ENCODE measurements around the gene NUDT16L1. TPM values are rescaled to one million over a fixed set of nuclear protein-coding genes. Genes with fewer than 3 reads are reported as not detected.

Gene NUDT16L1
- total and polyA plus RNA-seq, 2 of the 13 experiments (the other 11 are each of a cell fraction or from before 2014, with no cell fraction given) = 28.0 to 40.5 TPM

- no peak for TF ChIP-seq MXD4 (CRISPR knock-in tag; IDR thresholded peaks at IDR 0.05)
- H3K4me2 ChIP-seq (ENCODE audit: low read depth, low read length) = no peak overlapping the region
- H3K27me3 ChIP-seq (ENCODE audit: control insufficient read depth in 1 of 2, insufficient read depth in 2 of 2, low read length in 2 of 2) = no peaks in the 10 kb centered on the region
- BruUV-seq (replicated peaks) = no TSS peak
- FAIRE-seq = no peak
- no peak overlapping the region for H2AFZ ChIP-seq (ENCODE audit: low read length)
- no peak for ATAC-seq
- H3K9ac ChIP-seq (ENCODE audit: insufficient read depth, low read depth, low read length) = no peak overlapping the region
- WGBS (ENCODE audit: low lambda C conversion rate) = 96% methylated on average over 14 of the region's 26 CpGs
- in situ Hi-C loops (cut with HindIII; ENCODE audit: extremely low pct_ligation_motif_present, low pct_unique_long_range_greater_than_20kb) = no loop called here
- peaks cover 29 to 67% of the 10 kb centered on the region in 2 experiments; a peak in 4 of 5 replicates for H3K36me3 ChIP-seq (replicated peaks in 1 of 2; ENCODE audit: control insufficient read depth in 1 of 2, insufficient read depth in 2 of 2, low read length in 2 of 2)
- H3K9me3 ChIP-seq (ENCODE audit: low read length) = no peaks in the 10 kb centered on the region
- no peaks in the 10 kb centered on the region for H3K79me2 ChIP-seq (ENCODE audit: insufficient read depth, low read length)
- CTCF ChIA-PET (ENCODE audit: low intra/inter-chr PET ratio, low total read pairs) = no interaction called here
- no peak for DNase-seq (ENCODE audit: low spot score)
- no peak overlapping the region for H3K4me3 ChIP-seq (replicated peaks in 1 of 3; ENCODE audit: insufficient read depth in 1 of 3, low read depth in 2 of 3, low read length in 3 of 3)
- H4K20me1 ChIP-seq (ENCODE audit: insufficient read depth, low read length) = no peaks in the 10 kb centered on the region
- H3K27ac ChIP-seq (ENCODE audit: extremely low read length, insufficient read depth, low read length) = no peak overlapping the region
- POLR2A ChIA-PET = interaction anchor here (0.9 to 1.2 kb wide), 2 partner anchors 19 to 58 kb away, joined by 3 to 5 read pairs; no protein-coding TSS in a partner anchor
- peaks cover 17% of the 10 kb centered on the region for H3K4me1 ChIP-seq (ENCODE audit: insufficient read depth, low read length)
- intact Hi-C loops (cut with micrococcal nuclease; ENCODE audit: unreplicated experiment) = no loop called here
Measured at GRCh38 chr16:4682084-4682591, 11.2 kb upstream of the NUDT16L1 start.

- Histone ChIP-seq H3K9me3 (ENCODE audit: low read length) (no peaks in the 10 kb centered on the region), H4K20me1 (ENCODE audit: insufficient read depth, low read length) (no peaks in the 10 kb centered on the region), H3K79me2 (ENCODE audit: insufficient read depth, low read length) (no peaks in the 10 kb centered on the region), H3K4me3 (replicated peaks in 1 of 3; ENCODE audit: insufficient read depth in 1 of 3, low read depth in 2 of 3, low read length in 3 of 3) (no peak overlapping the region), H3K4me1 (ENCODE audit: insufficient read depth, low read length) (peaks cover 16% of the 10 kb centered on the region), H3K9ac (ENCODE audit: insufficient read depth, low read depth, low read length) (no peak overlapping the region), H3K4me2 (ENCODE audit: low read depth, low read length) (no peak overlapping the region), H3K27me3 (ENCODE audit: control insufficient read depth in 1 of 2, insufficient read depth in 2 of 2, low read length in 2 of 2) (no peaks in the 10 kb centered on the region), H2AFZ (ENCODE audit: low read length) (no peak overlapping the region), H3K36me3 (replicated peaks in 1 of 2; ENCODE audit: control insufficient read depth in 1 of 2, insufficient read depth in 2 of 2, low read length in 2 of 2) (peaks cover 30 to 67% of the 10 kb centered on the region in 2 experiments; a peak in 4 of 5 replicates), H3K27ac (ENCODE audit: extremely low read length, insufficient read depth, low read length) (peak overlapping the region; percentile 52)
- CTCF ChIA-PET (ENCODE audit: low intra/inter-chr PET ratio, low total read pairs) = no interaction called here
- intact Hi-C loops (cut with micrococcal nuclease; ENCODE audit: unreplicated experiment) = no loop called here
- in situ Hi-C loops (cut with HindIII; ENCODE audit: extremely low pct_ligation_motif_present, low pct_unique_long_range_greater_than_20kb) = no loop called here
- peak; percentile 60 for ATAC-seq
- FAIRE-seq = no peak
- DNase-seq (ENCODE audit: low spot score) = peak; percentile 65
- POLR2A ChIA-PET = interaction anchor here (0.9 to 1.2 kb wide), 2 partner anchors 19 to 59 kb away, joined by 3 to 5 read pairs; no protein-coding TSS in a partner anchor
- 90% methylated on average over 28 of the region's 36 CpGs for WGBS (ENCODE audit: low lambda C conversion rate)
- no TSS peak for BruUV-seq (replicated peaks)
- TF ChIP-seq CHD2 (IDR thresholded peaks at IDR 0.05; ENCODE audit: low read depth, low read length) (no peak), ZNF281 (CRISPR knock-in tag; IDR thresholded peaks at IDR 0.05; ENCODE audit: borderline replicate concordance) (peak; percentile 34; the same call in 1 of the 2 replicates), ZNF431 (CRISPR knock-in tag; IDR thresholded peaks at IDR 0.05; ENCODE audit: borderline replicate concordance, low read depth) (no peak), HMGA1 (CRISPR knock-in tag; conservative IDR thresholded peaks at IDR 0.05) (no peak), SMAD1 (CRISPR knock-in tag; IDR thresholded peaks at IDR 0.05; ENCODE audit: borderline replicate concordance, low read depth) (no peak), LRRFIP1 (CRISPR knock-in tag; conservative IDR thresholded peaks at IDR 0.05) (no peak), RBM39 (IDR thresholded peaks at IDR 0.05; ENCODE audit: low read depth, low read length, poor library complexity, severe bottlenecking) (peak; percentile 23), NR2F2 (IDR thresholded peaks at IDR 0.05; ENCODE audit: borderline replicate concordance, low read depth) (no peak), LBX2 (CRISPR knock-in tag; IDR thresholded peaks at IDR 0.05; ENCODE audit: borderline replicate concordance) (no peak)
Measured at GRCh38 chr16:4682616-4683254, 10.6 kb upstream of the NUDT16L1 start.

All from HepG2 (cell line).